ENCODE data around the gene SPO11.

Gene SPO11, protein sequence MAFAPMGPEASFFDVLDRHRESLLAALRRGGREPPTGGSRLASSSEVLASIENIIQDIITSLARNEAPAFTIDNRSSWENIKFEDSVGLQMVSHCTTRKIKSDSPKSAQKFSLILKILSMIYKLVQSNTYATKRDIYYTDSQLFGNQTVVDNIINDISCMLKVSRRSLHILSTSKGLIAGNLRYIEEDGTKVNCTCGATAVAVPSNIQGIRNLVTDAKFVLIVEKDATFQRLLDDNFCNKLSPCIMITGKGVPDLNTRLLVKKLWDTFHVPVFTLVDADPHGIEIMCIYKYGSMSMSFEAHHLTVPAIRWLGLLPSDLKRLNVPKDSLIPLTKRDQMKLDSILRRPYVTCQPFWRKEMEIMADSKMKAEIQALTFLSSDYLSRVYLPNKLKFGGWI

GRCh38 chr20:57329608-57330221 is at the start of gene SPO11:
TSS of gene SPO11 (plus strand) at chr20:57329803. CDS start at chr20:57329868, 65 bp downstream.
- no peak for DNase-seq

- DNase-seq: peak; percentile 78
Observed at GRCh38 chr20:57280221-57280620, 49.4 kb upstream of the SPO11 start.

DNA sequence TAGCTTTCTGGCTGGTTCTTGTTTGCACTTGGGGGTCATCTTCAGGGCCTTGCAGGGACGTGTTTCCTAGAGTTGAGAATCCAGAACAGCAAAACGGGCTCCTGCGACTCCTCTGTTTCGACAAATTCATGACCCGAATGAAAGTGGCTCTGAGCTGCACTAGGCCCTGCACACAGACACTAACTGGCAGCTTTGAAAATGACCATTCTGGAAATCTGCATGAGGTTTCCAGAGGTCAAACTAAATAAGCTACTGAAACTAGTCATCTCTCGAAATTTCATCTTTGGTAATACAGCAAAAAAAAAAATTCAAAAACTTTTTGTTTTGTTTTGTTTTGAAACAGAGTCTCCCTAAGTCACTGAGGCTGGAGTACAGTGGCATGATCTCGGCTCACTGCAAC is 47.7 kb upstream of the SPO11 start:
- no peak for DNase-seq

DNA sequence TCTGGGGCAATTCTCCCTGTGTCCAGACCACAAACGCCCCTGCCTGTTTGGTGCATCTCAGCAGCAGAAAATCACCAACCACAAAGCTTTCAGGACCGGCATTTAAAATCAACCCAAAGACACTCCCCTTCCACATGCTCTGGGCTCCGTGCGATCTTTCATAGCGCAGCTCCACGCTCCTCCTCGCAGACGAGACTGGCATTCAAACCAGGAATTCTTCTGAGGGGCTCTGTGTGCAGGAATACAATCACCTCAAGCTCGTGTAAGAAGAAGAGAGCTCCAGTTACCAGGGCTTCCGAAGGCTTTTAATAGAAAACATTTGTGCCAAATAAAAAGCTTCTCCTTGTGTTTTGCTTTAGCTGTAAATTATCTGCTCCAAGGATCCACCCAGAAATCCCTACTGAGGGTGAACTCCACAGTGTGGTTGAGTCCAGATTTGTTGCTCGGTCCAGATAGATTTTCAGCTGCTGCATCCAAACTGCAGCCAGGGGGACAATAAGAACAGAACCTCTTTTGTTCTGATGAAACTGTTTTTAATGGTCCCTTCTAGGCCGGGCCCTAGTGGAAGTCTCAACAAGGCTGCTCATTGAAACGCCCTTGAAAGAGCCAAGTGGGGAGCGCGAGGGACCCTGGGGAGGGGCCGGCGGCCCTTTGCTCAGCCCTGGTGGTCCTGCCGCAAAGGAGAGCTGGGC is 46.8 kb upstream of the SPO11 start:
- DNase-seq: no peak

DNA sequence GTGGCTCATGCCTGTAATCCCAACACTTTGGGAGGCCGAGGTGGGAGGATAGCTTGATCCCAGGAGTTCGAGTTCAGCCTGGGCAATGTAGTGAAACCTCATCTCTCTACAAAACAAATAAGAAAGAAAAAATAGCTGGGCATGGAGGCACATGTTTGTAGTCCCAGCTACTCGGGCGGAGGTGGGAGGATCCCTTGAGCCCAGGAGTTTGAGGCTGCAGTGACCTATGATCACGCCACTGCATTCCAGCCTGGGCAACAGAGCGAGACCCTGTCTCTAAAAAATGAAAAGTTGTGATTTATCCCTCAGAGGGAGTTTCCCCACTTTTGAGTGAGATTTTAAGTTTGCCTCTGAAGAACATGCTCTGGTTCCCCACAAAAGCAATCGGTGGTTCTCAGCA is 45.7 kb upstream of the SPO11 start:
- DNase-seq: no peak

DNA sequence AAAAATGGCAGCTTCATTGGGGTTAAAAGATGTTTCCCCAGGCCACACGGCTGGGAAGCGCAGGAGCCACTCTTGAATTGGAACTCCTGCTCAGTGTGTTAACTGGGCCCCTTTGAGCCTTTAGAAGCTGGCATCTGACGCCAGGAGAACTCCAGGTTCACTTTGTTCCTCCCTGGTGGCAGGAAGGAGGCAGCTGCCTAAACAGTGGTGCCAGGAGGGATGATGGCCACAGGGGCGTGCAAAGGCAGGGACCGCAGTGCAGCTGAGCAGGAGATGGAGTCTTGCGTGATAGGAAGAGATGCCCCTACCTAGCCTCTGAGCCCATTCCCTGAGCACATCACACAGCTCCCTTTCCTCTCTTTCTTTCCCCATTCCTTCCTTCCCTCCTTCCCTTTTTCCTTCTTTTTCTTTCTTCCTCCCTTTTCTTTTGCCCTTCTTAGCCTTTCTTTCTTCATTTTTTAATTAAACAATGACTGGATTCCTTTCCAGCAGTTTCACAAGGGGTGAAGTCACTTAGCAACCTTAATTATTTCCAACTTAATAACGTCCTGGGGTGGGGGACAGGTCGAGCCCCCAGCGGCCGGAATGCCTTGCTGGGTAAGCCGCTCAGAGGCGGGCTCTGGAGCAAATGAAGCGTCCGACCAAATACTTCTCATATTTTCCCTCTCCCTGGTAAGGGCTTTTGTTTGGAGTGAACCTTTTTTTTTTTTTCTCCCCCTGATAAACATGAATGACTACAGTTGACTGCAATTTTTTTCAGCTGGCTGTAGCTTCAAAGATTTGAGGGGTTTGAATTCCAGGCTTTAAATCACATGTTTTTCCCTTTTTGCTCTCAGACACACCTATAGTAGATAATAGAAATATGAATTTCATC is 42.4 kb upstream of the SPO11 start:
- DNase-seq: no peak

- no peak for DNase-seq
Observed at GRCh38 chr20:57287901-57288300, 41.7 kb upstream of the SPO11 start.

- no peak for DNase-seq
Observed at GRCh38 chr20:57288651-57289277, 40.8 kb upstream of the SPO11 start.

DNA sequence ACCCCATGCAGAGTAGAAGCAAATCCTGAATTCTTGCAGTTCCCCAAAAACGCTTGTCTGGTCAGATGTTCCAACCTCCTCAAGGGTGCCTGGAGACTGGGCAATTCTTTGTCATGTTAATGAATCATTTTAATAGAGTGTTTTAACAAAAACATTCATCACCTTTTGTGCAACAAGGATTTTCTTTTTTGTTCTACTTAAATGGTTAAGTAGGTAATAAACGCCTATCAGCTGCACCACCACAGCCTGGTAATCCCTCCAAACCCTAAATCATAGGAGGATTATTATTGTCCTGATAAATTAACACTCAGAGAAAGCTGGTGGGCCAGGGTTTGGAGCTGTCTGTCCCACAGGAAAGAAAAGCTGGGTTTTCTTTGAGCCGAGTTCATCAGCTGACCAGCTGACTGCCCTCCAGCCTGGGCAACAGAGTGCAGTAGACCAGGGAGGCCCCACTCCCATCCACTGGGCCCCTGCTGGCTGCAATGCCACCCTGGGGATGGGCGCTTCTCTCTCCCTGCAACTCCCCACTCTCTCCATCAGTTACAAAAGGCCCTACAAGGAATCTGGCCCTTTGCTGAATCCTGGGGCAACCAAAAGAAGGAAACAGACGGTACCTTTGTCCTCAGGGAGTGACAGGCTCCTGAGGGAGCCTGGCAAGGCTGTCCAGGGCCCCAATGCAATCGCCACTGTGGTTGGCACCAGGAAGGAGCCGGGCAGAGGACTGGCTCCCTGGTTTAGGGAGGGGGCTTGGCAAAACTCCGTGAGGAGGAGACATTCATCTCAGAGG is 40.0 kb upstream of the SPO11 start:
- no peak for DNase-seq

DNA sequence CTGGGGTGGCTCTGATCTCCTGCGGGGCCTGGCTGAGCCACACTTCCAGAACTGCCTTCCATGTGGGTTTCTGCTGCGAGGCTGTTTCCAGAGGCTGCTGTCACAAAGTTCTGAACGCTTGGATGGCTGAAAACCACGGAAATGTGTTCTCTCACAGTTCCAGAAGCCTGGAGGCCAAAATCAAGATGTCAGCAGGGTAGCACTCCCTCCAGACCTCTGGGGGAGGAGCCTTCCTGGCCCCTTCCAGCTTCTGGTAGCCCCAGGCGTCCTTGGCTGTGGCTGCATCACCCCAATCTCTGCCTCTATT is 39.5 kb upstream of the SPO11 start:
- no peak for DNase-seq

DNA sequence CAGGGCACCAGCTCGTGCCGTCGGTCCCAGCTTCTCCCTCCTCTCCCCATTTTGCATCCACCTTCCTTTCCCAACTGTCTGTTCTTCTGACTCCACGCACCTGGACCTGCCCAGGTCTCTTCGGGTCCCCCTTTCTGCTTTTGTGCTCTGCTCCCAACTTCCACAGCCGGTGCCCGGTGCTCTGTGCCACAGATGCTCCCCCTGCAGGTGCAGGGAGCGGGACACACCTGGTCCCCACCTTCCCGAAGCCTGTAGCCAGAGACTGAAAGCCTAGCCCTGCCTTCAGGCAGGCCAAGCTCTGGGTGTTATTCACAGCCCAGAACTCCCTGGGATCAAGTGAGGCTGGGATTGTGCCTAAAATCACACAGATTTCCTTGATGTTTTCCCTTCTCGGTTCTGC is 38.6 kb upstream of the SPO11 start:
- DNase-seq: no peak

- no peak for DNase-seq
Observed at GRCh38 chr20:57291694-57292093, 37.9 kb upstream of the SPO11 start.

GRCh38 chr20:57292611-57293010 is 37.0 kb upstream of the SPO11 start:
- DNase-seq: no peak

GRCh38 chr20:57293995-57294394 is 35.6 kb upstream of the SPO11 start:
- DNase-seq: no peak

GRCh38 chr20:57294550-57294949 is 35.1 kb upstream of the SPO11 start:
- no peak for DNase-seq

DNA sequence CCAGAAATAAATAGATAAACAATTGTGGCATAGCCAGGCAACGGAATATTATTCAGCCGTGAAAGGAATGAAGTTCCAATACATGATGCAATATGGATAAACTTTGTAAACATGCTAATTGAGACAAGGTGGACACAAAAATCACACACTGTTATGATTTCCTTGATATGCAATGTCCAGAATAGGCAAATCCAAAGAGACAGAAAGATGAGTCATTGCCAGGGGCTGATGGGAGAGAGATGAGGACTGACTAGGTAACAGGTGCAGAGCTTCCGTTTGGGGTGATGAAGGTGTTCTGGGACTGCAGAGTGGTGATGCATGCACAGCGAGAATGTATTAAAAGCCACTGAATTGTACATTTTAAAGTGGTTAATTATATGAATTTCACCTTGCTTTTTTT is 31.1 kb upstream of the SPO11 start:
- no peak for DNase-seq

DNA sequence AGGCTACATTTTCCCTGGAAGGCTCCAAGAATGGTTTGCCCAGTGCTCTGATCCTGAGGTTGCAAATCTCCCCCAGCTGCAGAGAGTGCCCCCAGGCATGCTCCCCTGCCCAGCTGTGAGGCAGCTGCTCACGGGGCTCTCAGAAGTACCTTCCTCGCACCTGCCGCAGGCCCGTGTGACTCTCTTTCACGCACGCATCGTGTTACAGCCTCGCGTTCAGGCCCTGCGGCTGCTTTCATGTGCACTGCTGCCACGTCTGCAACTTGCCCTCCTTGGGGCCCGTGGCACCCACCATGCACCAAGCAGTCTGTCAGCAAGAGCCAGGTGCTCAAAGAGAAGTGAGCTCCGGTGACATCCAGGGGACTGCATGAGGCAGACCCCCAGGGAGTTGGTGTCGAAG is 28.6 kb upstream of the SPO11 start:
- DNase-seq: no peak

GRCh38 chr20:57306747-57307146 is 22.9 kb upstream of the SPO11 start:
- no peak for DNase-seq

DNA sequence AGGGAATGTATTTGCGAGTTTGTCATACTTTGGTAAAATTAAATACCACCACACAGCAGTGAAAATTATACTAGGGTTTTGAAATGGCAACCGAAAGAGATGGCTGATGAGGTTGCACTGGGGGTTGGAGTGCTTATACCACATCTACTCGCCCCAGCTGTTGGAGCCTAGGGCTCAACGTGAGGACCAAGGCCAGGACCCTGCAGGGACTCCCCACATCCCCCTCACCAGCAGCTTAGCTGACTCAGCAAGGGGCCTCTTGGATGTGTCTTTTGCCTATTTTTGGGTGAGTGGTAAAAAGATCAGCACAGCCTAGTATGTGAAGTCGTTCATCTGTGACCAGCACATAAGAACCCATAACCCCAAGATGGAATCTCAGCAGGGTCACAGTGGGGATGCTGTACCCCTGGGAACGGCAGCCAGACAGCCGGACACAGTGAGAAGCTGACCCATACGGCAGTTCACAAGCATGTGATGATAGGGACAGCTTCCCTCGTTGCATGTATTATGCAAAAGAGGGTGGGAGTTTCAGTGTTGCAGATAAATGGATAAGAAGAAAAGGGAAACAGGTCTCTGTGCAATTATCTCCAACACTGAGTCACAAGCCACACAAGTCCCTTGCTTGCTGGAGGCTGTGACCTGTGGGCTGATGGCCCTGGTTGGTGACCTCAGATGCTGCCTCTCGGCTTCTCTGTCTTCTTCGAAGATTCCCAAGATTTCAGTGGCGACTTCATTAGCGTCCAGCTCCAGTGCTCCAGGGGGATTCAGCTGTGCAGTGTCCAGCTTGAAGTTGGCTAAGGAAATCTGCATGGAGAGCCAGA is 20.9 kb upstream of the SPO11 start:
- DNase-seq: no peak

GRCh38 chr20:57309544-57310115 is 20.0 kb upstream of the SPO11 start:
- DNase-seq: no peak
